Activated naive CD4-positive, alpha-beta T cell treated with anti-CD3 and anti-CD28 coated beads, Interleukin-2, amount 50 U/mL, for 16 hours (primary cell): ENCODE data around the gene C12orf75.
"Not testable (repeated sequence)": the region's sequence is repeated elsewhere in the genome, so short reads cannot be mapped to it uniquely, and the experiment has no call there.

ENCODE experiments used
- DNase-seq: peaks from one replicate; pipeline ENCODE4 v3.0.0-alpha.2; 2020

C12orf75 gene

GRCh38 chr12:105330283-105330930, at the start of gene C12orf75:
TSS of gene C12orf75 (plus strand) at chr12:105330691. CDS start at chr12:105330892, 201 bp downstream.
- peak; percentile 82 for DNase-seq

GRCh38 chr12:105280966-105281693, 49.4 kb upstream of the C12orf75 start:
- no peak for DNase-seq

- DNase-seq: no peak
Measured at GRCh38 chr12:105281694-105282049, 48.8 kb upstream of the C12orf75 start.

GRCh38 chr12:105285378-105285777, 45.1 kb upstream of the C12orf75 start:
- no peak for DNase-seq

- DNase-seq: no peak
Measured at GRCh38 chr12:105287408-105287807, 43.1 kb upstream of the C12orf75 start.

GRCh38 chr12:105288311-105288996, 42.0 kb upstream of the C12orf75 start:
- DNase-seq: no peak

- DNase-seq: no peak
Measured at GRCh38 chr12:105289114-105289904, 41.2 kb upstream of the C12orf75 start.

GRCh38 chr12:105291531-105291930, 39.0 kb upstream of the C12orf75 start:
- no peak for DNase-seq

- DNase-seq: no peak
Measured at GRCh38 chr12:105292705-105293104, 37.8 kb upstream of the C12orf75 start.

GRCh38 chr12:105293187-105293586, 37.3 kb upstream of the C12orf75 start:
- no peak for DNase-seq

GRCh38 chr12:105294161-105294560, 36.3 kb upstream of the C12orf75 start:
- no peak for DNase-seq

GRCh38 chr12:105294886-105295479, 35.5 kb upstream of the C12orf75 start:
- no peak for DNase-seq

GRCh38 chr12:105296116-105297089, 34.1 kb upstream of the C12orf75 start:
- DNase-seq: no peak

- DNase-seq: no peak
Measured at GRCh38 chr12:105300883-105301282, 29.6 kb upstream of the C12orf75 start.

- DNase-seq: no peak
Measured at GRCh38 chr12:105301696-105302095, 28.8 kb upstream of the C12orf75 start.

- not testable (repeated sequence) for DNase-seq
Measured at GRCh38 chr12:105302986-105303385, 27.5 kb upstream of the C12orf75 start.

GRCh38 chr12:105304626-105305025, 25.9 kb upstream of the C12orf75 start:
- not testable (repeated sequence) for DNase-seq

GRCh38 chr12:105307601-105308314, 22.7 kb upstream of the C12orf75 start:
- not testable (repeated sequence) for DNase-seq

GRCh38 chr12:105308839-105309238, 21.7 kb upstream of the C12orf75 start:
- not testable (repeated sequence) for DNase-seq

- DNase-seq: not testable (repeated sequence)
Measured at GRCh38 chr12:105309384-105309783, 21.1 kb upstream of the C12orf75 start.
